ENCODE results near the gene DNAH2. TPM values are rescaled to one million over a fixed set of nuclear protein-coding genes. Genes with fewer than 3 reads are reported as not detected.
"Not testable (repeated sequence)": the region's sequence is repeated elsewhere in the genome, so short reads cannot be mapped to it uniquely, and the experiment has no call there.

The DNAH2 gene
- total RNA-seq, 1 donor from 2014 or later = 0.04 TPM

GRCh38 chr17:7797976-7798375 lies 80.4 kb downstream of the DNAH2 start:
- H3K27me3 ChIP-seq (ENCODE audit: control insufficient read depth, insufficient read depth, low read length) = peaks cover 6% of the 10 kb centered on the region
- no peaks in the 10 kb centered on the region for H3K36me3 ChIP-seq (ENCODE audit: control insufficient read depth, insufficient read depth, low read length)
- TF ChIP-seq CTCF (IDR thresholded peaks at IDR 0.05; ENCODE audit: insufficient read depth, low read length, poor library complexity, severe bottlenecking) = no peak
- H3K4me3 ChIP-seq (ENCODE audit: low read depth, low read length) = no peak overlapping the region
- DNase-seq (ENCODE audit: low read depth) = no peak

DNA sequence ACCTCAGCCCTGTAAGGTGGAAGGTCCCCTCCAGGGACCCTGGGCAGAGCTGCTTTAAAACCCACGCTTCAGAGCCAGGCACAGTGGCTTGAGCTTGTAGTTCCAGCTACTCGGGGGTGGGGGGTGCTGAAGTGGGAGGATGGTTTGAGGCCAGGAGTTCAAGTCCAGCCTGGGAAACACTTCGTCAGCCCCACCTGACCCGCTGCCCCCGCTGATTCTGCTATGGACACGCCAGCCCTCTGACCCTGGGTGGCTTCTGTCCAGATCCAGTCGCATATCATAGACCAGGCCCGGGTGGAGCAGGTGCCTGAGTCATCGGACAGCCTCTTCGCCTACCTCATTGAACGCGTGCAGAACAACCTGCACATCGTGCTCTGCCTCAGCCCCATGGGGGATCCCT lies 81.3 kb downstream of the DNAH2 start:
- no peak for DNase-seq (ENCODE audit: low read depth)
- Histone ChIP-seq H3K27me3 (ENCODE audit: control insufficient read depth, insufficient read depth, low read length) (peaks cover 4% of the 10 kb centered on the region), H3K36me3 (ENCODE audit: control insufficient read depth, insufficient read depth, low read length) (no peaks in the 10 kb centered on the region), H3K4me3 (ENCODE audit: low read depth, low read length) (no peak overlapping the region)
- TF ChIP-seq CTCF (IDR thresholded peaks at IDR 0.05; ENCODE audit: insufficient read depth, low read length, poor library complexity, severe bottlenecking) = no peak

DNA sequence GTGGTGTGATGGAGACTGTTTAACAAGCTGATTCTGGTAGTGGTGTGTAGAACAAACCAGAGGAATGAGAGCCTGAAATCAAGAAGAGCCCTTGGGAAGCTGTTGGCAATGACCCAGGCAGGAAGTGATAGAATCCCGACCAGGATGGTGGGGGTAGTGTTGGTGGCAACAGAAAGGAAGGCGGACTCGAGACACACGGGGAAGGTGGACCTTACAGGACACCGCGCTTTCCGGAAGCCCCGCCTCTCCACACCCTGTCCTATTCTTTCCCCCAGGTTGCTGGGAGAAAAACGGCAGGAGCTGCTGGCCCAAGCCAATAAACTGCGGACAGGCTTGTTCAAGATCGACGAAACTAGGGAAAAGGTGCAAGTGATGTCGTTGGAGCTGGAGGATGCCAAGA lies 86.4 kb downstream of the DNAH2 start:
- H3K27me3 ChIP-seq (ENCODE audit: control insufficient read depth, insufficient read depth, low read length) = peaks cover 3% of the 10 kb centered on the region
- no peak for TF ChIP-seq CTCF (IDR thresholded peaks at IDR 0.05; ENCODE audit: insufficient read depth, low read length, poor library complexity, severe bottlenecking)
- no peak for DNase-seq (ENCODE audit: low read depth)
- no peak overlapping the region for H3K4me3 ChIP-seq (ENCODE audit: low read depth, low read length)
- H3K36me3 ChIP-seq (ENCODE audit: control insufficient read depth, insufficient read depth, low read length) = no peaks in the 10 kb centered on the region

DNA sequence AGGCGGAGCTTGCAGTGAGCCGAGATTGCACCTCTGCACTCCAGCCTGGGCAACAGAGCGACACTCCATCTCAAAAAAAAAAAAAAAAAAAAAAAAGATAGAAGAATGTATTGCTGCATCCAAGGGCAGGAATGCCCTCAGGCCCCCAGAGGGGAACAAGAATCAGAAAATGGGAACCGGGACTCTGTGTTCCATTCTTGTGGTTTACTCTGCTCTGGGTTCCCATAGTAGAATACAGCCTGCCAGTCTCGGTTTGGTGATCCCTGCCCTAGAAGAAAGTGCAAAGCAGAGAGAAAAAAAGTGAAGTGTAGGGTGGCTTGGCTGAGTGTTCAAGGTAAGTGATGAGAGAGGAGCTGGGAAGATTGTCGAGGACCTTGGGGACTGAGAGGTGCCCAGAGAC lies 89.0 kb downstream of the DNAH2 start:
- TF ChIP-seq CTCF (IDR thresholded peaks at IDR 0.05; ENCODE audit: insufficient read depth, low read length, poor library complexity, severe bottlenecking) = no peak
- Histone ChIP-seq H3K36me3 (ENCODE audit: control insufficient read depth, insufficient read depth, low read length) (no peaks in the 10 kb centered on the region), H3K27me3 (ENCODE audit: control insufficient read depth, insufficient read depth, low read length) (peaks cover 3% of the 10 kb centered on the region), H3K4me3 (ENCODE audit: low read depth, low read length) (no peak overlapping the region)
- no peak for DNase-seq (ENCODE audit: low read depth)

DNA sequence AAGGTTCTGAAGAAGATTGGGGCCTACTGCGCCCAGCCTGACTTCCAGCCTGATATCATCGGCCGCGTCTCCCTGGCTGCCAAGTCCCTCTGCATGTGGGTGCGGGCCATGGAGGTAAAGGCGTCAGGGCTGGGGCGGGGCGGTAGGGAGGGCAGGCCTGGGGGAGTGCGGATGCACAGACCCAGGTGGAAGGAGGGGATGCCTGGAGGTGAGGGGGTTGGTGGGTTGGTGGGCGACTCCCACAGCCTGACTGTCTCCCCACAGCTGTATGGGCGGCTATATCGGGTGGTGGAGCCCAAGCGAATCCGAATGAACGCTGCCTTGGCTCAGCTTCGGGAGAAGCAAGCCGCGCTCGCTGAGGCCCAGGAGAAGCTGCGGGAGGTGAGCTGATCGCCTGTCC lies 89.7 kb downstream of the DNAH2 start:
- Histone ChIP-seq H3K27me3 (ENCODE audit: control insufficient read depth, insufficient read depth, low read length) (peaks cover 3% of the 10 kb centered on the region), H3K4me3 (ENCODE audit: low read depth, low read length) (no peak overlapping the region), H3K36me3 (ENCODE audit: control insufficient read depth, insufficient read depth, low read length) (no peaks in the 10 kb centered on the region)
- no peak for DNase-seq (ENCODE audit: low read depth)
- no peak for TF ChIP-seq CTCF (IDR thresholded peaks at IDR 0.05; ENCODE audit: insufficient read depth, low read length, poor library complexity, severe bottlenecking)

DNA sequence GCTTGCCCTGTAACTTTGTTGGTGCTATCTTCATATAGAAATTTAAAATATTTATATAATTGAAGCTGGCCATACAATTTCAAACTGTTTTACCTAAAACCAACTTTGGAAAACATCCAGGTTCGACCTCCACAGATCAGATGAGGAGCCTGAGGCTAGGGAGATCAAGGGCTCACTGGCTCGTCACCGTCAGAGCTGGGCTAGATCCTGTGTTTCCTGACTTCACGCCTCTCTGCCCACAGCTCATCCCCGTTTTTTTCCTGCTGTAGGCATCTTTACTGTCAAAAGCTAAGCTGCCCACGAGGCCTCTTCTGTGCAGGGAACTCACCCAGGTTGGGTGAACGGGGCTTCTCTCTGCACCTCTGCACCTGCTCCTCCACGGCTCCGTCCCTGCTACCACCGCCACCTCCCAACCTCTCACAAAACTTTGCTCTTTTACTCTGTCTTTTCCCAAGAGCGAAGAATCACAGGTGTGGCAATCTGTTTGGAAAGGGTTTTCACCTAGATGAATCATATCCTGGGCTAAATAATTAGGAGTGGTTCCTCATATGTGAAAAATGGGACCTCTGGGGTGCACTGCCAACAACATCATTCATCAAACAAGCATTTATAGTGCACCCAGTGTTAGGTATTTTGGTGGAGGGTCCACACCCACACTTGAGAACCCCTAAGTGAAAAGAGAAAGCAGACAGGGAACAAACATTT lies 91.7 kb downstream of the DNAH2 start:
- Histone ChIP-seq H3K36me3 (ENCODE audit: control insufficient read depth, insufficient read depth, low read length) (no peaks in the 10 kb centered on the region), H3K4me3 (ENCODE audit: low read depth, low read length) (no peak overlapping the region), H3K27me3 (ENCODE audit: control insufficient read depth, insufficient read depth, low read length) (peaks cover 3% of the 10 kb centered on the region)
- no peak for TF ChIP-seq CTCF (IDR thresholded peaks at IDR 0.05; ENCODE audit: insufficient read depth, low read length, poor library complexity, severe bottlenecking)
- DNase-seq (ENCODE audit: low read depth) = peak; percentile 10

DNA sequence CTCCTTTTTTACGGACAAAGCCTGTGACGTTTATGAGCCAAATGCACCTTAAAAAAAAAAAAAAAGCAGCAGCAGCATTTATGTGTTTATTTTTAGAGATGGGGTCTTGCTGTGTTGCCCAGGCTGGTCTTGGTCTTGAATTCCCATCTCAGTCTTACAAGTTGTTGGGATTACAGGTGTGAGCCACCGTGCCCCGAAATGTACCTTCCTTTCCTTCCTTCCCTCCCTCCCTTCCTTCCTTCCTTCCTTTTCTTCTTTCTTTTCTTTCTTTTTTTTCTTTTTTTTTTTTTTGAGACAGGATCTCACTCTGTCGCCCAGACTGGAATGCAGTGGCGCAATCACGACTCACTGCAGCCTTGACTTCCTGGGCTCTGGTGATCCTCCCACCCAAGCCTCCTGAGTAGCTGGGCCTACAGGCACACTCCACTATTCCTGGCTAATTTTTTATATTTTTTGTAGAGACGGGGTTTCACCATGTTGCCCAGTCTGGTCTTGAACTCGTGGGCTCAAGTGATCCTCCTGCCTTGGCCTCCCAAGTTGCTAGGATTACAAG lies 92.3 kb downstream of the DNAH2 start:
- H3K4me3 ChIP-seq (ENCODE audit: low read depth, low read length); H3K36me3 ChIP-seq (ENCODE audit: control insufficient read depth, insufficient read depth, low read length); H3K27me3 ChIP-seq (ENCODE audit: control insufficient read depth, insufficient read depth, low read length): not testable (repeated sequence)
- DNase-seq (ENCODE audit: low read depth) = peak; percentile 5
